Measurements from ENCODE around the gene TAS2R7.

DNA sequence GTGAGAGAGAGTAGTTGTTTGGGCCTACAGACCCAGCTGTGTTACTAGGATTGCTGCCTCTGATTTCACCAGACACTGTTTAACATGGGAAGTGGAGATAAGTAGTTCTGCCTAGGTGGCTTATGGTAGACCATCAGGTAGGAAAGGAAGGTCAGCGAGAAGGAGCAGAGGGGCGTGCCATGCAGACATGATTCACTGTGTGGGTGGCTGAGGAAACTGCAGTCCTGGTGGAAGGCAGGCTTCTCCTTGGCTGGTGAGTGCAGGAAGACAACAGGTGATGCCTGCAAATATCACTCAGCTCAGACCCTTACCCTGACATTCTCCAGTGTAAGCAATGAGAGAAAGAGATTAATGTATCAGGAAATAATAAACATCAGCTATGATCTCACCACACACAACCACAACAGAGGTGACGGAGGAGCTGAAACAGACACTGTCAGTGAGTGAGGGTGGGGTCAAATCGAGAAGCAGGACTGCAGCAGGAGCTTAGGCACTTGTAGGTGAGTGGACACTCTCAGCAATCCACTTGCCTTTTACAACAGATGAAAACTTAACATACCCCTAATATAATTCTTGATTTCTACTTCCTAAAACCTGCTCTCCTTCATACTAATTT is 48.9 kb upstream of the TAS2R7 start:
- no peak for TF ChIP-seq EZH2 (IDR thresholded peaks at IDR 0.05; ENCODE audit: low read depth, unreplicated experiment)
- TF ChIP-seq POLR2AphosphoS5 (IDR thresholded peaks at IDR 0.05; ENCODE audit: low read depth), result no peak
- no peak for TF ChIP-seq JUNB (IDR thresholded peaks at IDR 0.05; ENCODE audit: unreplicated experiment)
- TF ChIP-seq STAT1 (IDR thresholded peaks at IDR 0.05; ENCODE audit: unreplicated experiment), result no peak
- TF ChIP-seq, protein P1, sequence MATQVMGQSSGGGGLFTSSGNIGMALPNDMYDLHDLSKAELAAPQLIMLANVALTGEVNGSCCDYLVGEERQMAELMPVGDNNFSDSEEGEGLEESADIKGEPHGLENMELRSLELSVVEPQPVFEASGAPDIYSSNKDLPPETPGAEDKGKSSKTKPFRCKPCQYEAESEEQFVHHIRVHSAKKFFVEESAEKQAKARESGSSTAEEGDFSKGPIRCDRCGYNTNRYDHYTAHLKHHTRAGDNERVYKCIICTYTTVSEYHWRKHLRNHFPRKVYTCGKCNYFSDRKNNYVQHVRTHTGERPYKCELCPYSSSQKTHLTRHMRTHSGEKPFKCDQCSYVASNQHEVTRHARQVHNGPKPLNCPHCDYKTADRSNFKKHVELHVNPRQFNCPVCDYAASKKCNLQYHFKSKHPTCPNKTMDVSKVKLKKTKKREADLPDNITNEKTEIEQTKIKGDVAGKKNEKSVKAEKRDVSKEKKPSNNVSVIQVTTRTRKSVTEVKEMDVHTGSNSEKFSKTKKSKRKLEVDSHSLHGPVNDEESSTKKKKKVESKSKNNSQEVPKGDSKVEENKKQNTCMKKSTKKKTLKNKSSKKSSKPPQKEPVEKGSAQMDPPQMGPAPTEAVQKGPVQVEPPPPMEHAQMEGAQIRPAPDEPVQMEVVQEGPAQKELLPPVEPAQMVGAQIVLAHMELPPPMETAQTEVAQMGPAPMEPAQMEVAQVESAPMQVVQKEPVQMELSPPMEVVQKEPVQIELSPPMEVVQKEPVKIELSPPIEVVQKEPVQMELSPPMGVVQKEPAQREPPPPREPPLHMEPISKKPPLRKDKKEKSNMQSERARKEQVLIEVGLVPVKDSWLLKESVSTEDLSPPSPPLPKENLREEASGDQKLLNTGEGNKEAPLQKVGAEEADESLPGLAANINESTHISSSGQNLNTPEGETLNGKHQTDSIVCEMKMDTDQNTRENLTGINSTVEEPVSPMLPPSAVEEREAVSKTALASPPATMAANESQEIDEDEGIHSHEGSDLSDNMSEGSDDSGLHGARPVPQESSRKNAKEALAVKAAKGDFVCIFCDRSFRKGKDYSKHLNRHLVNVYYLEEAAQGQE (IDR thresholded peaks at IDR 0.05; ENCODE audit: unreplicated experiment), result no peak
- no peak for TF ChIP-seq CTCF (conservative IDR thresholded peaks at IDR 0.05; ENCODE audit: low read depth in 2 of 2)
